Gastroesophageal sphincter (tissue), 3 donors: ENCODE results near the gene STAM2.
"Not testable (repeated sequence)": the region's sequence is repeated elsewhere in the genome, so short reads cannot be mapped to it uniquely, and the experiment has no call there.

ENCODE experiments used
- POLR2AphosphoS5 ChIP-seq: sonication (generic); formaldehyde crosslinking; IDR thresholded peaks from one replicate; pipeline ENCODE4 v1.6.1; 2017; ENCODE audit warnings: antibody characterized with exemption
- TF ChIP-seq, protein P1 (sequence below), 4 experiments: fragments of 200-600 bp in 2 of 4; fragments of 450-650 bp in 2 of 4; sonication (generic) in 1 of 4; IDR thresholded peaks; one replicate each; pipeline ENCODE4 v1.5.1; 2017 to 2019; ENCODE audit warnings: antibody characterized with exemption in 4 of 4, mild to moderate bottlenecking in 2 of 4, moderate library complexity in 2 of 4

DNA sequence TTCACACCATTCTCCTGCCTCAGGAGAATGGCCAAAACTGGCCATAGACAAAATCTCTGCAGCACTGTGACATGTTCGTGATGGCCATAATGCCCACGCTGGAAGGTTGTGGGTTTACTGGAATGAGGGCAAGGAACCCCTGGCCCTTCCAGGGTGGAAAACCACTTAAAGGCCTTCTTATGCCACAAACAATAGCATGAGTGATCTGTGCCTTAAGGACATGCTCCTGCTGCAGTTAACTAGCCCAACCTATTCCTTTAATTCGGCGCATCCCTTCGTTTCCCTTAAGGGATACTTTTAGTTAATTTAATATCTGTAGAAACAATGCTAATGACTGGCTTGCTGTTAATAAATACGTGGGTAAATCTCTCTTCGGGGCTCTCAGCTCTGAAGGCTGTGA lies 2.1 kb upstream of the STAM2 start:
- TF ChIP-seq, protein P1, sequence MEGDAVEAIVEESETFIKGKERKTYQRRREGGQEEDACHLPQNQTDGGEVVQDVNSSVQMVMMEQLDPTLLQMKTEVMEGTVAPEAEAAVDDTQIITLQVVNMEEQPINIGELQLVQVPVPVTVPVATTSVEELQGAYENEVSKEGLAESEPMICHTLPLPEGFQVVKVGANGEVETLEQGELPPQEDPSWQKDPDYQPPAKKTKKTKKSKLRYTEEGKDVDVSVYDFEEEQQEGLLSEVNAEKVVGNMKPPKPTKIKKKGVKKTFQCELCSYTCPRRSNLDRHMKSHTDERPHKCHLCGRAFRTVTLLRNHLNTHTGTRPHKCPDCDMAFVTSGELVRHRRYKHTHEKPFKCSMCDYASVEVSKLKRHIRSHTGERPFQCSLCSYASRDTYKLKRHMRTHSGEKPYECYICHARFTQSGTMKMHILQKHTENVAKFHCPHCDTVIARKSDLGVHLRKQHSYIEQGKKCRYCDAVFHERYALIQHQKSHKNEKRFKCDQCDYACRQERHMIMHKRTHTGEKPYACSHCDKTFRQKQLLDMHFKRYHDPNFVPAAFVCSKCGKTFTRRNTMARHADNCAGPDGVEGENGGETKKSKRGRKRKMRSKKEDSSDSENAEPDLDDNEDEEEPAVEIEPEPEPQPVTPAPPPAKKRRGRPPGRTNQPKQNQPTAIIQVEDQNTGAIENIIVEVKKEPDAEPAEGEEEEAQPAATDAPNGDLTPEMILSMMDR (IDR thresholded peaks at IDR 0.05), result not testable (repeated sequence)
- TF ChIP-seq POLR2AphosphoS5, result not testable (repeated sequence)
